H54 (cell line): ENCODE results near the gene IRS1.

ENCODE experiments used
- DNase-seq: peaks from one replicate; pipeline ENCODE4 v3.0.0; 2011; ENCODE audit warnings: low spot score, mixed read lengths; ENCODE audit not compliant: insufficient read length
- FAIRE-seq: peaks from 3 replicates; lab custom pipeline; 2011; peaks lifted over from hg19 to GRCh38; lab: Jason Lieb, UNC
- POLR2A ChIP-seq: IDR thresholded peaks from 2 replicates; pipeline ENCODE4 v1.6.1; 2011; ENCODE audit warnings: low read depth, mild to moderate bottlenecking, low read length

Gene IRS1

DNA sequence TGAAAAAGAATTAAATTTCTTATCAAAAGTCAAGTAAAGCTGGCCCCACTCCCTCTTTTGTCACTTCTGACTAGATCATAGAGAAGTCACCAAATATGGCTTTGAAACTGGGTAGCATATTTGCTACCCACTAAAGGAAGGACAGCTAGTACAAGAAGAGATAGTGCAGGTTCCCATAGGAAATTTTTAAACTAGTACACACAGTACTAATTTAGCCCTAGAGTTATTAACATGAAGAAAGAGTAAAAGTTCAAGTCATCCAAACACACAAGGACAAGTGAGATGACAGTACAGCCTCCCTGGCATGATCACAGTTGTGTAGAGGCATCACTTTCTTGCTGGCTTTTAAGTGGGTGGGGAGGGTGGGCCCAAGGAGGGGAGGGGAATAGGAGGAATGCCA lies 100.9 kb downstream of the IRS1 start:
- DNase-seq: no peak
- TF ChIP-seq POLR2A: no peak
- FAIRE-seq: no peak

DNA sequence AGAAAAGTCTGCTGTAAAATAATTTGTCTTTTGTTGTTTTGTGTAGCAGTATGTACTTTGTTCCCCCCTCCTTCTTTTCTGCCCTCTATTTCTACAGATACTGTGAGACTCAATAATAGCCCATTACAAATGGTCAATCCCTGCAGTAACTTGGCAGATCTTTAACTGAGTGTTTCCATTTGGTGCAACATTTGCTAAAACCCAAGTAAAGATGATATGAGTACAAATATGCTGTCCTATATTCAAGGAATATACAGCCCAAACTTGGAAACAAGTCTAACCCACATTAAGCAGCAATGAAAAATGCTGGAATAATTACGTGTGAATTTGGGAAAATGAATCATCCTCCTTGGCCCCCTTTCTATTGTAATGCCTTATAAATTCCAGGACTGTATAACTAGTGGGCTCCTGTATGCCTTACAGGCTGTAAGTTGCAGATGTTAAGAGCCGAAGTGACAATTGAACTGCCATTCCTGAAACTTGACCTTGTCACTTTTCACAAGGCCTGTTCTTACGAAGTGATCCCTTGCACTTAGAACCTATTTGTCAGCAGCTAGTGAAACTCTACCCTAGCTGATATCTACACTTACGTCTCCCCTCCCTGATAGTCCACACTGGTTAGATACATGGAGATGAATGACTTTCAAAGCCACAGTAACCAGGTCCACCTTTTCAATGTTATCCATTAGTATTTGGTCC lies 104.9 kb downstream of the IRS1 start:
- no peak for TF ChIP-seq POLR2A
- DNase-seq: no peak
- no peak for FAIRE-seq

DNA sequence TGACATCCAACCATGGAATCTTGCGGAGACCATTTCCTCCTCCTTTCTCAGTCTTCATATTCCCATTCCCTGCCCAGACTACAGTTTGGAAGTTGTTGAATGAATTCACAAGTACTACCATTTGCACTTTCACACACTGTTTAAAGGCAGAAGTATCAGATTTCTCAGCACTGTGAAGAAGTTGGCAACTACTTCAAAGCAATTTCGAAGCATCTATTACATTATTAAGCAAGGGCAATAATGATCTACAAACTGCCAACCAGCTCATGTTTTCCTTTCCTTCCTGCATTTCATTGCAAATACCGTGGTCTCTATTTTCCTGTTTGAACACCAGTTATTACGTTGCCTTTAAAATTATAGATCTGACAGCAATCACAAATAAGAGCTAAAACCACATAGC lies 105.5 kb downstream of the IRS1 start:
- TF ChIP-seq POLR2A: no peak
- FAIRE-seq: no peak
- no peak for DNase-seq

DNA sequence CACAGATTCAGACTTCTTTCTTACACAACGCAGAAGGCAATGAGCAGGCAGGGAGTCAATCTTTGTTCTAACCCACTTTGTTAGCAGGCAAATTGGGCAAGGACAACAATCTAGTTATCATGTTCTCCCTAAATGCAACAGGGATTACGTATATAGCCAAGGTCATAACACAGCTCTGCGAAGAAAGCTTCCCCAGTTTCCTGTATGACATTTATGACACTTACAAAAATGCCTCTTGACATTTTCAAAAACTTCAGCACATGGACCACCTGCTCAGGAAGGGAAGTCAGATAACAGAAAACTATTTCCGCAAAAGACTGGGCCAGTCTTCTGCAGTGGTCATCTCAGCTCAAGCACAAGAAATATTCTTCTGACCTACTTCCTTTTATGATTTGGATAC lies 106.1 kb downstream of the IRS1 start:
- no peak for FAIRE-seq
- TF ChIP-seq POLR2A: no peak
- no peak for DNase-seq

DNA sequence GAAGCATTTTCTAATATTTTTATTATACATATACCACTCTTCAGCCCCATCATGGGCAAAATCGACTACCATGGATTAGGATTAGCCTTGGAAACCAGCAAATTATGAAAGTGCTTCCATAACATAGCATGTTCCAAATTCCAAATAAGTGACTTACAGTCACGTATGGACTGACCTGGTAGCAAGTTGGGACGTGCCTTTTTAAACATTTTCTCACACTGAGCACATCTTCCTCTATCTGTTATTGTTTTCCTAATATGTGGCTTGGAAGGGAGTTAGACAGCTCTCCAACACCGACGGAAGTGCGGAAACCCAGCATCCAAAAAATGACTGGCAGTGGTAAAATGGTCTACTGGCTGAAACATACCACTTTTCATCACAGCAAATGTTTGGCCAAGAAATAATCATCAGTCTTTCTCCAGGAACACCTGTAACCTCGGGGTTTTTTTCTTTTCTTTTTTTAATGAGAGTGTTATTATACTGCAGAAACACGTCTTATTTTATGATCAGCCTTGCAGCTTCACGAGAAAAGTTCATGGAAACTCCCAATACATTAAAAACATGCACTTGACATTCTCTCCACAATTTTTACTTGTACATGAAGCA lies 107.0 kb downstream of the IRS1 start:
- DNase-seq (no peak), FAIRE-seq (no peak)
- TF ChIP-seq POLR2A: no peak

DNA sequence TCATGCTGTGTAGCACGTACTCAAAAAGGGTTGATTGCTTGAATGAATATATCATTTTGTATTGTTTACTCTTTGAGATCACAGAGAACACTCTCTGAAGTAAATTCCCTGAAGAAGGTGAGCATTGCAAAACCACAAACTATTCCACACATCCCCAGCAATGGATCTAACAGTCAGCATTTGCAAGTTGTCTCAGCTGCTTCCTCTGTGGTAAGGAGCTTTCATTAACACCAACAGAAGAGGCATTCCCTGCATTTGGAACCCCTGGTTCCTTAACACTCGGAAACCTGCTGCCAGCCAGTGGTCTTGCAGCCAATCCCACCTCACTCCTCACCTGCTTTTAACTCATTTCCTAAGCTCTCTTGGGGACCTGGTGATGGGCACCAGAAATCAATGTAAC lies 108.4 kb downstream of the IRS1 start:
- TF ChIP-seq POLR2A: no peak
- FAIRE-seq (peak; percentile 68), DNase-seq (no peak)

DNA sequence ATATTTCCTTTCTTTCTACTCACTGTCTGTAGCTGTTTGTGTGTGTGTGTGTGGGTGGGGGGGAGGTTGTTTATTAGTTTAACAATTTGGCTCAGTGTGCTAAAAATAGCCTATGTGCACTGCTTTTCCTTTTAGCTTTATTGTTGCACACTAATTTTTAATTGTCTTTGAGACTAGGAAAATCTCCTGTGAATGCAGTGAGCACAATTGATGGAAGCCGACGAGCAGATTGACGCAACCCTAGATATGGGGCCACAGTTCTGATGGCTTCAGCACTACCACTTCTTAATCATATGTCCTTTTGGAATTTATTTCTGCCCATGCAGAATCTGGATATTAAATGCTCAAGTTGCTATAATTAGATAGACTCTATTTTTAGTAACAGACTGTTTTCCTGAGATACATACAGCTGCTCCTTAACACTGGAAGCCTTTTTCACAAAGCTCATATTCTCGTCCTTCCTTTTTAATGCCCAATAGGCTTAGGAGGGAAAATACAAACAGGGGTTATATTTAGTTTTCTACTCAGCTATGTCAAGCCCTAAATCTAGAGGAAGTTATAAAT lies 109.1 kb downstream of the IRS1 start:
- FAIRE-seq: no peak
- TF ChIP-seq POLR2A: no peak
- no peak for DNase-seq

DNA sequence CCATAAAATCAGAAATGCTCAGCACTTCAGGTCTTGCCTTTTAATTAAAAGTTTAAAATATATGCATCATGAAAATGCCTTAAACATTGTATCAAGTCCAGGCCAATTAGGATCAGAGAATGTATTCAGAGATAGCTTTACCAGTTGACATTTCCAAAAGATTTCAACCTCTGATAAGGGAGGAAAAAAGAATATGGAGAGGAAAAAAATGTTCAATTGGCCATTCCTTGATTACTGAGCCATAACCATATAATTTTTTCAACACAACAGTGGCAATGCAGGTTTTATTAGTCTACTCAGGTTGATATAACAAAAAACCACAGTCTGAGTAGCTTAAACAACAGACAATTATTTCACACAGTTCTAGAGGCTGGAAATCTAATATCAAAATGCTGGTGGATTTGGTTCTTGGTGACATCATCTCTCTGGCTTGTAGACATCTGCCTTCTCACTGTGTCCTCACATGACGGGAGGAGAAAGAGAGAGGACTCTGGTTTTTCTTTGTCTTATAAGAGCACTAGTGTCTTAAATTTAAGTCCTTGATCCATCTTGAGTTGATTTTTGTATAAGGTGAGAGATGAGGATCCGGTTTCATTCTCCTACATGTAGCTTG lies 111.9 kb downstream of the IRS1 start:
- FAIRE-seq (no peak), DNase-seq (no peak)
- no peak for TF ChIP-seq POLR2A

DNA sequence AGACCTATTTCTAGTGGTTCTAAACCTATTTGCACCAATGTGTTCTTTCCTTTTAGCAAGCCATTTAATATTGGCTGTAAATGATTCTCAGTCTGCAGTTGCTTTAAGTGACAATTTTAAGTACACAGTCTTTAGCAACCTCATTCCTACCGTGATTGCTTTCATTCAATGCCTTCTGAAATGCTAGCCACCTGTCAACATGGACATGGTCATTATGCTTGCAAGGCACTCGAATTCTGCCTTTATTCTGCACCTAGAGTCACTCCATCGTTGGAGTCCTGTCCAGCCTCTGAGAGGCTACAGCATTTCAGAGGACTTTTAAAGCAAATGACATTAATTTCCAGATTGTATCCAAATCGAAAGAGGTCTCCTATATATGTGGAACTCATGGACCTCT lies 115.1 kb downstream of the IRS1 start:
- FAIRE-seq: no peak
- no peak for DNase-seq

DNA sequence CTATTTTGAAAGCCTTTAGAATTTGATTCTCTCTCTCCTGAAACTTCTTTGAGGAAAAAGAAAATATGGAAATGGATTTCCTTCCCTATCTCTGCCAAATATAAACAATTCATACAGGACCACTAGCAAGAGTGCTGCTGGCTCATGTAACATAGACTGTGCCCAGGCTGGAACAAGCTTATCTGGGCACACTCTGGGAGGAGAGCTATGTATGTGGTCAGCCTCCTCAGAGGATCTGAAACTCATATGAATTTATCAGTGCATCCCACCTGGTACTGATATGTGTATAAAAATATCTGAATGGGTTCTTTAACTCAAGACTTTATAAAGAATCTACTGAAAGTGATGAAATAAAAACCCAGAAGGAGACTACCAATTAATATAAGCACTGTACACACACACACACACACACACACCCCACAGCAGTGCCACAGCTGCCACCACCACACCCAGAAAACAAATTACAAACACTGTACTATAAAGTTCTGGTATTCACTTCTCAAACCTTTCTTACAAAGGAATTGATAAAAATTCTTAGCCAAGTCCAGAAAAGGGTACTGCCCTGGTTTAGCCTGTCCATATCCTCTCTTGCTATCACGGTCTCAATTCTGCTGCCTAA lies 115.6 kb downstream of the IRS1 start:
- FAIRE-seq: no peak
- no peak for TF ChIP-seq POLR2A
- no peak for DNase-seq

More for the DNA sequence above, 115.1 kb downstream of the IRS1 start:
- no peak for TF ChIP-seq POLR2A

DNA sequence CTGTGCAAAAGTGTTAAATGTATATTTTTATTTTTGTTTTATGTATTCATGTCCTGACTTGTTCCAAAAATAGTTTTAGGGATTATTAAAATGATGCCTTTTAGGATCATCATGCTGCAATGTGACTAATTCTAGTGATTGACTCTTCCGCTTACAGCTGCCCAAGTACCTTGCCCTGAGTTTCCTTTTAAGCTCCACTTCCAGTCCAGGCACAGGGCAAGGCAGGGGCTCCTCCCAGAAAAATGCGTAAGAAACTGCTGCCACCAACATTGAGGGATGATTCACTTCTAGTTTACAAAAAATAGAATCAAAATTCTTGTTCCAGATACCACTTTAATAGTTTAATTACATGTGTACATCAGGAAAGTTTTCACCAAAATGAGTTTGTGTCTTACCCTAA lies 116.4 kb downstream of the IRS1 start:
- DNase-seq (no peak), FAIRE-seq (no peak)
- TF ChIP-seq POLR2A: no peak
